IMR-90 (cell line): Measurements from ENCODE around the gene CIITA. TPM values are rescaled to one million over a fixed set of nuclear protein-coding genes. Genes with fewer than 3 reads are reported as not detected.

Source experiments
- ATAC-seq: fragments of 200-7000 bp; cut with Tn5 transposase; 2 replicates; pipeline ENCODE4 v1.9.1; 2020; ENCODE audit warnings: low read depth, mild to moderate bottlenecking, moderate library complexity
- BruUV-seq: library from RNA; stranded (reverse); fragments of 400-500 nt; replicated peaks from 2 replicates; lab custom pipeline; 2021; lab: Mats Ljungman, UMichigan
- CTCF ChIA-PET: fragments of 300-600 bp; formaldehyde crosslinking; extraction: SDS; loops from one replicate; lab custom pipeline; 2021; ENCODE audit warnings: antibody characterized with exemption; lab: Yijun Ruan, JAX
- POLR2A ChIA-PET: fragments of 300-600 bp; sonication (Branson Sonifier 250); formaldehyde crosslinking; loops from one replicate; lab custom pipeline; 2022; ENCODE audit warnings: antibody characterized with exemption; ENCODE audit not compliant: unreplicated experiment; lab: Charles Lee
- DNase-seq: peaks from one replicate; pipeline ENCODE4 v3.0.0; 2013
- H2AFZ ChIP-seq: replicated peaks from 2 replicates; pipeline ENCODE3; 2013; ENCODE audit warnings: low read length, mild to moderate bottlenecking; ENCODE audit not compliant: poor library complexity
- H2AK5ac ChIP-seq: 2 replicates; pipeline ENCODE4 v1.6.1; 2013; ENCODE audit warnings: low read depth, low read length, inconsistent platforms
- H2AK9ac ChIP-seq: replicated peaks from 2 replicates; pipeline ENCODE3; 2013; ENCODE audit warnings: mild to moderate bottlenecking, low read depth, low read length, moderate library complexity; ENCODE audit not compliant: poor library complexity
- H2BK120ac ChIP-seq: 2 replicates; pipeline ENCODE4 v1.6.1; 2013; ENCODE audit warnings: low read depth, low read length, inconsistent platforms
- H2BK15ac ChIP-seq: 3 replicates; pipeline ENCODE4 v1.6.1; 2013; ENCODE audit warnings: low read depth, low read length, inconsistent platforms
- H2BK20ac ChIP-seq: 2 replicates; pipeline ENCODE4 v1.6.1; 2013; ENCODE audit warnings: low read depth, mild to moderate bottlenecking, inconsistent platforms, low read length, moderate library complexity
- H2BK5ac ChIP-seq: 2 replicates; pipeline ENCODE4 v1.6.1; 2013; ENCODE audit warnings: mild to moderate bottlenecking, low read depth, low read length, inconsistent platforms; ENCODE audit not compliant: poor library complexity, severe bottlenecking
- H3K14ac ChIP-seq: replicated peaks from 2 replicates; pipeline ENCODE4 v1.6.1; 2013; ENCODE audit warnings: low read depth, low read length, inconsistent platforms
- H3K18ac ChIP-seq: 2 replicates; pipeline ENCODE4 v1.6.1; 2013; ENCODE audit warnings: low read depth, low read length, control low read depth
- H3K23ac ChIP-seq: 2 replicates; pipeline ENCODE4 v1.6.1; 2013; ENCODE audit warnings: low read depth, low read length, inconsistent platforms
- H3K27ac ChIP-seq: 2 replicates; pipeline ENCODE4 v1.5.1; 2013; ENCODE audit warnings: mild to moderate bottlenecking, control low read depth, low read length; ENCODE audit not compliant: insufficient read depth
- H3K27me3 ChIP-seq: 2 replicates; pipeline ENCODE4 v1.6.1; 2013; ENCODE audit warnings: low read length; ENCODE audit not compliant: control insufficient read depth, insufficient read depth
- H3K36me3 ChIP-seq: 2 replicates; pipeline ENCODE4 v1.6.1; 2013; ENCODE audit warnings: low read length, mixed read lengths; ENCODE audit not compliant: control insufficient read depth, insufficient read depth
- H3K4ac ChIP-seq: 2 replicates; pipeline ENCODE4 v1.6.1; 2013; ENCODE audit warnings: low read depth, low read length, inconsistent platforms
- H3K4me1 ChIP-seq: 2 replicates; pipeline ENCODE4 v1.6.1; 2013; ENCODE audit warnings: low read length, mixed read lengths; ENCODE audit not compliant: control insufficient read depth, insufficient read depth
- H3K4me2 ChIP-seq: 2 replicates; pipeline ENCODE4 v1.6.1; 2013; ENCODE audit warnings: low read depth, mild to moderate bottlenecking, control low read depth, low read length, moderate library complexity
- H3K4me3 ChIP-seq: 2 replicates; pipeline ENCODE4 v1.5.1; 2013; ENCODE audit warnings: low read depth, mild to moderate bottlenecking, control low read depth, low read length, moderate library complexity; ENCODE audit not compliant: insufficient read depth
- H3K56ac ChIP-seq: 2 replicates; pipeline ENCODE4 v1.6.1; 2013; ENCODE audit warnings: low read length, inconsistent platforms; ENCODE audit not compliant: insufficient read depth; ENCODE audit errors: extremely low read depth
- H3K79me1 ChIP-seq, 2 experiments: 2 replicates each; pipeline ENCODE4 v1.6.1; 2013; ENCODE audit warnings: low read length in 2 of 2, inconsistent platforms in 1 of 2, low read depth in 1 of 2
- H3K9ac ChIP-seq: 2 replicates; pipeline ENCODE4 v1.6.1; 2013; ENCODE audit warnings: low read depth, low read length, control low read depth
- H3K9me1 ChIP-seq: 2 replicates; pipeline ENCODE4 v1.6.1; 2013; ENCODE audit warnings: low read length, inconsistent platforms; ENCODE audit not compliant: insufficient read depth
- H3K9me3 ChIP-seq: 2 replicates; pipeline ENCODE4 v1.6.1; 2013; ENCODE audit warnings: low read length; ENCODE audit not compliant: control insufficient read depth, insufficient read depth
- H4K20me1 ChIP-seq: 2 replicates; pipeline ENCODE4 v1.6.1; 2013; ENCODE audit warnings: low read length, inconsistent platforms; ENCODE audit not compliant: insufficient read depth
- H4K5ac ChIP-seq: 2 replicates; pipeline ENCODE4 v1.6.1; 2013; ENCODE audit warnings: mild to moderate bottlenecking, low read depth, low read length, control low read depth
- H4K8ac ChIP-seq, 2 experiments: 2 replicates each; pipeline ENCODE4 v1.6.1; 2013; ENCODE audit warnings: low read depth in 2 of 2, low read length in 2 of 2, control low read depth in 1 of 2, inconsistent platforms in 1 of 2
- H4K91ac ChIP-seq: 2 replicates; pipeline ENCODE4 v1.6.1; 2013; ENCODE audit warnings: low read depth, low read length, inconsistent platforms; ENCODE audit not compliant: insufficient read depth
- CHD1 ChIP-seq: IDR thresholded peaks from 2 replicates; pipeline ENCODE4 v1.6.1; 2012; ENCODE audit warnings: low read depth, low read length, improper control_type of control experiment
- CTCF ChIP-seq: conservative IDR thresholded peaks from 2 replicates; pipeline ENCODE4 v1.5.1; 2012; ENCODE audit warnings: mild to moderate bottlenecking, low read depth, low read length, improper control_type of control experiment
- FOS ChIP-seq: fragments of 150-350 bp; IDR thresholded peaks from 2 replicates; pipeline ENCODE4 v1.6.1; 2016; ENCODE audit warnings: low read depth, low read length
- NFE2L2 ChIP-seq: fragments of 150-350 bp; IDR thresholded peaks from 2 replicates; pipeline ENCODE4 v1.6.1; 2016; ENCODE audit warnings: low read depth, mild to moderate bottlenecking, low read length
- RAD21 ChIP-seq: IDR thresholded peaks from 2 replicates; pipeline ENCODE4 v1.6.1; 2012; ENCODE audit warnings: low read length, improper control_type of control experiment
- RCOR1 ChIP-seq: IDR thresholded peaks from 2 replicates; pipeline ENCODE4 v1.6.1; 2012; ENCODE audit warnings: mild to moderate bottlenecking, low read length, improper control_type of control experiment; ENCODE audit not compliant: insufficient replicate concordance
- WGBS, 2 experiments: methylation state at CpG; one replicate each; pipeline versions ENCODE4 v1.1.5 to v1.1.7; 2013; ENCODE audit warnings: missing lambda C conversion rate in 2 of 2; ENCODE audit not compliant: insufficient read length in 1 of 2; ENCODE audit errors: extremely low coverage in 2 of 2; 5-methylcytosine and 5-hydroxymethylcytosine counted together
- dilution Hi-C: fragments of 300-500 bp; cut with HindIII; formaldehyde crosslinking; loops from one replicate; pipeline ENCODE4 v1.14.3; 2018; ENCODE audit warnings: low sequenced_read_pairs; ENCODE audit not compliant: unreplicated experiment
- in situ Hi-C: fragments of 300-500 bp; cut with MboI; formaldehyde crosslinking; loops from 3 replicates; pipeline ENCODE4 v1.14.3; 2019; ENCODE audit warnings: low sequenced_read_pairs, inconsistent platforms, mixed read lengths
- intact Hi-C: fragments of 100-400 bp; cut with micrococcal nuclease; formaldehyde crosslinking; loops from 2 replicates; pipeline ENCODE4 v1.10.0; 2022
- polyA plus RNA-seq, 3 experiments: library from polyadenylated mRNA; depleted of rRNA; stranded (reverse); fragments of >200 nt; gene quantifications; 2 replicates each; pipeline ENCODE4 v1.2.3, GENCODE V29; 2012; ENCODE audit warnings: low replicate concordance in 1 of 3
- total RNA-seq: library from RNA; depleted of rRNA; stranded (reverse); fragments of >200 nt; gene quantifications from 2 replicates; pipeline ENCODE4 v1.2.3, GENCODE V29; 2012

Gene CIITA
- total and polyA plus RNA-seq, 2 of the 4 experiments (the other 2 are of a cell fraction), result 0.10 TPM; not detected in 1

- Histone ChIP-seq H2BK20ac (no peak overlapping the region), H3K27me3 (peaks cover 5% of the 10 kb centered on the region; the same call in 1 of the 2 replicates), H2AK5ac (no peak overlapping the region), H3K9ac (no peak overlapping the region), H3K9me3 (no peaks in the 10 kb centered on the region), H3K18ac (no peak overlapping the region), H4K91ac (no peak overlapping the region), H4K8ac (no peak overlapping the region), H2AK9ac (no peak overlapping the region), H3K23ac (no peak overlapping the region), H2BK5ac (no peak overlapping the region), H2BK15ac (no peak overlapping the region), H3K9me1 (no peaks in the 10 kb centered on the region), H3K79me1 (no peaks in the 10 kb centered on the region), H4K5ac (no peak overlapping the region), H3K4me3 (no peak overlapping the region), H3K36me3 (no peaks in the 10 kb centered on the region), H2BK120ac (no peak overlapping the region), H3K4ac (no peak overlapping the region), H3K27ac (no peak overlapping the region), H4K20me1 (no peaks in the 10 kb centered on the region), H3K4me2 (no peak overlapping the region), H3K4me1 (no peaks in the 10 kb centered on the region), H3K56ac (no peak overlapping the region), H2AFZ (no peak overlapping the region), H3K14ac (no peak overlapping the region)
- no peak for DNase-seq
- no TSS peak for BruUV-seq
- TF ChIP-seq RCOR1 (no peak), NFE2L2 (no peak), FOS (no peak), CHD1 (no peak), RAD21 (no peak), CTCF (no peak)
- intact Hi-C loops, result no loop called here
- dilution Hi-C loops, result no loop called here
- CTCF ChIA-PET, result no interaction called here
- in situ Hi-C loops, result no loop called here
- no peak for ATAC-seq
- POLR2A ChIA-PET, result no interaction called here
- WGBS, 2 experiments, result no CpG with 5 or more reads among the region's 14 CpGs
These were observed 30.6 kb upstream of the CIITA start for GRCh38 chr16:10846213-10846998.
